ENCODE results near the gene VAV2. TPM values are rescaled to one million over a fixed set of nuclear protein-coding genes. Genes with fewer than 3 reads are reported as not detected.

VAV2 gene
- total RNA-seq, 1 donor = 13.4 TPM

DNA sequence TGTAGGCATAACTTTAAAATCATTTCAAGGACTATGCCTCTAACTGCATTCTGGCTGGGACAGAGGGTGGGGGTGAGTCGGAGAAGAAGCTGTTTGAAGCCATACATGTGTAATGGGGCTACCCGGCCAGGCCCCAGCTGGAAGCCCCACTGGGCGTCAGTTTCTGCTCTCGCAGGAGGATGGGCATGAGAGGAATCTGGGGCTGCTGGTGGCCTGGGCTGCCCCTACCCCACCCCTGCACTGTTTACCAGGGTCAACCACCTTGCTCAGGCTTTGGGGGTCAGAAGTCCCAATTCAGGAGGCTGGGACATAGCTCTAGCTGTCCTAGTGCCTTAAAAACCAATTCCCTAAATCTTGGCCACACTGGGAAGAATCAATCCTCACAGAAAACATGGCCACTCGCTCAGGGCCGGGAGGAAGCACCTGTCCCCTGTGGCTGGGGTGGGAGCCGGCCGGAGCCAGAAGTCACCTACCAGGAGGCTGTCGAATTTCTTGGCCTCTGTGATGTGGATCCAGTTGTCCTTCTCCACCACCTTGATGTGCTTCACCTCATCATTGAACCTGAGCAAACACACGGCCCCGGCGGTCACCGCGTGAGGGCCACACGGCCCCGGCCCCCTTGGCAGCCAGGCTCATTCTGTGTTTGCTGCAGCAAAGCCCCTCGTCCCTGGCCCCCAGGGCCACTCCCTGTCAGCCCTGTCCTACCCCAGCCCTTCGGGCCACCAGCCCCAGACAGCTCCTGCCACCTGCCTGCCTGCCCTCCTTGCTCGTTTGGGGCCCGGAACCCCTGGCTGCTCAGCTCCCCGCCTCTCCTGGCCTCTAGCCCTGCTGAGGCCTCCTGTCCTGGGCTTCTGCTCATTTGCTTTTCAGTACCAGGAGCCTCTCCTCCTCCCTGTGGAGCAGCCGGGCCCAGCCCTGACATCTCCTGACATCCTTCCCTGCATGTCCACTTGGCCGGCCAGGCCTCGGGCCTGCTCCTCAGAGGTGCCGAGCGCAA is 220.3 kb downstream of the VAV2 start:
- TF ChIP-seq, protein P1, sequence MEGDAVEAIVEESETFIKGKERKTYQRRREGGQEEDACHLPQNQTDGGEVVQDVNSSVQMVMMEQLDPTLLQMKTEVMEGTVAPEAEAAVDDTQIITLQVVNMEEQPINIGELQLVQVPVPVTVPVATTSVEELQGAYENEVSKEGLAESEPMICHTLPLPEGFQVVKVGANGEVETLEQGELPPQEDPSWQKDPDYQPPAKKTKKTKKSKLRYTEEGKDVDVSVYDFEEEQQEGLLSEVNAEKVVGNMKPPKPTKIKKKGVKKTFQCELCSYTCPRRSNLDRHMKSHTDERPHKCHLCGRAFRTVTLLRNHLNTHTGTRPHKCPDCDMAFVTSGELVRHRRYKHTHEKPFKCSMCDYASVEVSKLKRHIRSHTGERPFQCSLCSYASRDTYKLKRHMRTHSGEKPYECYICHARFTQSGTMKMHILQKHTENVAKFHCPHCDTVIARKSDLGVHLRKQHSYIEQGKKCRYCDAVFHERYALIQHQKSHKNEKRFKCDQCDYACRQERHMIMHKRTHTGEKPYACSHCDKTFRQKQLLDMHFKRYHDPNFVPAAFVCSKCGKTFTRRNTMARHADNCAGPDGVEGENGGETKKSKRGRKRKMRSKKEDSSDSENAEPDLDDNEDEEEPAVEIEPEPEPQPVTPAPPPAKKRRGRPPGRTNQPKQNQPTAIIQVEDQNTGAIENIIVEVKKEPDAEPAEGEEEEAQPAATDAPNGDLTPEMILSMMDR (IDR thresholded peaks at IDR 0.05; ENCODE audit: insufficient read depth, low read depth, low read length) = no peak
- no peak overlapping the region for H3K4me3 ChIP-seq (ENCODE audit: low read depth, low read length)
- no peak for DNase-seq (ENCODE audit: low read depth)

DNA sequence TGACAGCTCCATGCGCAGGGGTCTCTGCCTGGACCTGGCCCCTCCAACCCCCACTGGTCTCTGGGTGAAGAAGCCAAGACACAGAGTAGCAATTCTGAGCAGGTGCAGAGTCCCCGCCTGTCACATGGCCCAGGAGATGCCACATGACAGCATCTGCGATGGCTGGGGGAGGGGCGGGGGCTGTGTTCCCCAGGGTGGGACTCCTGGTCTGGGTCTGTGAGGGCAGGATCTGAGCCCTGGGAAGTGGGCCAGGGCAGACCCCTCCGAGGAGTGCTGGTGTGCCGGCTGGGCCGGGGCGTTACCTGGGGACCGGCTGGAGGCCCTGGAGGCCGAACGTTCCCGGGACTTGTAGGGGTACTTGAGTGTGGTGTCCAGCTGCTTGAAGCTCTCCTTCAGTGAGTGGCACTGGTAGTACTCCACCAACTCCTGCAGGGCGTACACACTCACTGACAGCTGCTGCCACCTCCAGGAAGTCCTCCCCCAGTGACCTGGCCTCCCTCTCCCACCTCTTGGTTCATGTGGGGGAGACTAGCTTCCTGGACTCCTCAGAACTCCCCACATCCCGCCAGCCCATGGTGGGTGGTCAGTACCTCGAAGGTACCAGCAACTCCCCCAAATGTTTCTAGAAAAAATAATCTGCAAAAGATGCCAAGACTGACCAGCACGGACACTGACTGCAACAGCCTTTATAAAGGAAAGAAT is 221.9 kb downstream of the VAV2 start:
- no peak for DNase-seq (ENCODE audit: low read depth)
- no peak overlapping the region for H3K4me3 ChIP-seq (ENCODE audit: low read depth, low read length)
- TF ChIP-seq, protein P1 (IDR thresholded peaks at IDR 0.05; ENCODE audit: insufficient read depth, low read depth, low read length) = no peak

DNA sequence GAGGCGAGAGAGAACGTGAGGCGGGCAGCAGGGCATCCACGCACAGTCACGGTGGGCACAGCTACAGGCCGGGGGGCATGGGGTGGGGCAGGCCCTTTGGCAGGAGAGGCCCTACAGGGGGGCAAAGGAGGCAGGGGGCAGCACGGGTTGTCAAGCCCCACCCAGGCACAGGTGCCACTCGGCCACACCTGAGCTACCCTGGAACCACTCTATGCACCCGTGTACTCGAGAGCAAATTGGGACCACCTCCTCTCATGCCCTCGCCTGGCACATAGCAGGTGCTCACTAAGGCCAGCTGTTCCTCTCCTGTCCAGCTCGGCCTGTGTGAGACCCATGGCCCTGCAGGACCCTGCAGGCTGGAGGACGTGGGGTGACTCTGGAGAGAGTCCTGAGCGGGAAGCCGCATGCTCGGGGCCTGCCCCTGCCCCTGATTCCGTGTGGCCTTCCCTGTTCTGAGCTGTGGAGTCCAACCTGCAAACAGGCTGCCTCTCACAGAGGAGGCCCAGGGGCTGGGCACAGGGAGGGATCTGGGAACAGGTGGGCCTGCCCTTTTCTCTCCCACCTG is 222.5 kb downstream of the VAV2 start:
- no peak overlapping the region for H3K4me3 ChIP-seq (ENCODE audit: low read depth, low read length)
- TF ChIP-seq, protein P1 (IDR thresholded peaks at IDR 0.05; ENCODE audit: insufficient read depth, low read depth, low read length) = no peak
- no peak for DNase-seq (ENCODE audit: low read depth)

DNA sequence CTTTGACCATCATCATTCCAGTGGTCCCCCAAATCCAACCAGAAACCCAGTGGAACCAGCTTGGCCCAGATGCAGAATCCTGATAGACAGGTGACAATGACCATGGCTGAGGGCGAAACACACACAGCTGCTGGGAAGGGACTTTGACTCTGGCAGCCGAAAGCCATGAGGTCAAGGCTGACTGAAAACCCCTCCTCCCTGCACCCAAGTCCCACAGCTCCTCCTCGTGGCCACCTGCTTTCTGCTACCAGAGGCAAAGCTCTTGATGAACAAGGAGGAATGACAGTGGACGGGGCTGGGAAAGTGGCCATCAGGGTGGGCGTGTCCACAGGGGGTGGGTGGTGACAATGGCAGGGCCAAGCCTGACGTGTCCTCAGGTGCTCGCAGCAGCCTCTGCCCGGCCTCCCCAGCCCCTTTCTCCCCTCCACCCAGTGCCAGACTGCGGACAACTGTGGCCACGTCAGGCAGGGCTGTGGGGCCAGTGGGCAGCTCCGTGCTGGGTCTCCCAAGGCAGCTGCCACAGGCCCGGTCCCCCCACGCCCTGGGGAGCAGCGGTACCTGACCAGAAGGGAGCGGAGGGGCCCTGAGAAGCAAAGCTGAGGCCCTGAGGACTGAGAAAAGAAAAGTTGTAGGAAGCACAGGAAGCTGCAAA is 223.1 kb downstream of the VAV2 start:
- H3K4me3 ChIP-seq (ENCODE audit: low read depth, low read length) = no peak overlapping the region
- DNase-seq (ENCODE audit: low read depth) = no peak
- TF ChIP-seq, protein P1 (IDR thresholded peaks at IDR 0.05; ENCODE audit: insufficient read depth, low read depth, low read length) = no peak

DNA sequence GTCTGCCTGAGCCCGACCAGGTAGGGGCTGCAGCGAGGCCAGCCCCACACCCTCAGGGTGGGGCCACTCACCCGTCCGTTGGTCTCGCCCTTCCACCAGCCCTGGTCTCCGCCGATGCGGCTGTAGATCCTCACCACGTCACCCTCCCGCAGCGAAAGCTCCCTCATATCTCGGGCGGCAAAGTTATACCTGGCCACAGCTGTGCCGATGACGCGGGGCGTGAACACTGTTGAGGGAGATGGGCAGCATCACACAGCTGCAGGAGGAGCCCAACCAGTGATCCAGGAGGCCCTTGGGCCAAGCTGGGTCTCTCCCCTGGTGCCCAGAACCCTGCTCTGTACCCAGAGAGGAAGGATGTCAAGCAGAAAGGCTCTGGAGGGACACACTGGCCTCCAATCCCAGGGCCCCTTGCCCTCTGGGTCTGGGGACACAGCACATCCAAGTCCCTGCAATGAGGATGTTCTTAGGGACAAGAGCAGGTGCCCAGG is 223.7 kb downstream of the VAV2 start:
- DNase-seq (ENCODE audit: low read depth) = no peak
- TF ChIP-seq, protein P1 (IDR thresholded peaks at IDR 0.05; ENCODE audit: insufficient read depth, low read depth, low read length) = no peak
- H3K4me3 ChIP-seq (ENCODE audit: low read depth, low read length) = no peak overlapping the region

DNA sequence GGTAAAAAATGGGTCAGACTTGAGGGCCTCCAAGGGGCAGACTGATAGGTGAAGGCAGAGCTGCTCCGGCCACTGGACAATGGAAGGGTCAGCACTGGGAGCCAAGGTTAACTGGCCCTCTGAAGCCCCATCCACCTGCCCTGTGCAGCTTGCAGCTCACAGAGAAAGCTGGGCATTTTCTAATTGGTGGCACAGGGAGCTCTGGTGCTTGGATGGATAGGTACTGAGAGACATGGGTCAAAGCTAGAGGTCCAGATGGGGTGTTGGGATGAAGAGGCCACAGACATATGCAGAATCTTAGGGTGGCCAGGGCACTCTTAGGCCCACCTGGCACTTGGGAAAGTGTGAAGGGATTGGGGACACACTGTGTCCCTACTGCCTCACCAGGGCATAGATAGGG is 224.5 kb downstream of the VAV2 start:
- DNase-seq (ENCODE audit: low read depth) = no peak
- H3K4me3 ChIP-seq (ENCODE audit: low read depth, low read length) = no peak overlapping the region
- TF ChIP-seq, protein P1 (IDR thresholded peaks at IDR 0.05; ENCODE audit: insufficient read depth, low read depth, low read length) = no peak

All from fibroblast of villous mesenchyme (primary cell).